GM19023 (cell line): ENCODE measurements around the gene POGLUT2.

Source experiments
- ATAC-seq: cut with Tn5 transposase; IDR thresholded peaks from one replicate; pipeline ENCODE4 v1.9.1; 2021; ENCODE audit warnings: mild to moderate bottlenecking, moderate library complexity; ENCODE audit not compliant: unreplicated experiment

Gene POGLUT2

DNA sequence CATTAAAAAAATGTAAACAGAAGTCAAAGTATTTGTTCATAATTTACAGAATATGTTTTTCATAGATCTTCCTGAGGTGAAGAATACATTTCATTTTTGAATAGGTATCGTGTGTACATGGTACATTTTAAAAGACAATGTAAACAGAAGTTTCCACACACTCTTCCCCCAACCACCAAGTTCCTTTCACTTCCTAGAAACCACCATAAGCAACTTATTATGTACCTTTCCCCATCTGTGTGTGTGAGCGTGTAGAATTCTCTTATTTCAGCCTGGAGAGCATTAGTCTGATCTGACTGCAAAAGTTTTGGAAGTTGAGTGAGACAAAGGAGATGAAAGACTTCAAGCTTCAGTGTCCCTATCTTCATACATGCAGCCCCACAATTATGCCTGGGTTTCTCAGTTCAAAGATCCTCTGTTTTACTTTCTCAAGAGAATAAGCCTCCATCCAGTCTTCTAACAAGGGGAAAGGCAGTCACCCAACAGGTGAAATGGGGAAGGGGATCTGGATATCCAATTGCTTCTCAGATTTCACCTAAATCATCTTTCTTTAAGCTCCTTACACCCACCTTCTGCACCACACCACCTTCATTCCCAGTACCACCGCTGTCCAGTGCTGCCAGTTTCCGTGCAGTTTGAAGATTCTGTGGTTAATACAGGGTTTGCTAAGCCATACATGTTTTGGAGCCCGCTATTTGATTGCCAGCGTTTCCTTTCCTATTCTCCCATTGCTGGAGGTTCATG, 27.3 kb downstream of the POGLUT2 start:
- ATAC-seq: no peak

DNA sequence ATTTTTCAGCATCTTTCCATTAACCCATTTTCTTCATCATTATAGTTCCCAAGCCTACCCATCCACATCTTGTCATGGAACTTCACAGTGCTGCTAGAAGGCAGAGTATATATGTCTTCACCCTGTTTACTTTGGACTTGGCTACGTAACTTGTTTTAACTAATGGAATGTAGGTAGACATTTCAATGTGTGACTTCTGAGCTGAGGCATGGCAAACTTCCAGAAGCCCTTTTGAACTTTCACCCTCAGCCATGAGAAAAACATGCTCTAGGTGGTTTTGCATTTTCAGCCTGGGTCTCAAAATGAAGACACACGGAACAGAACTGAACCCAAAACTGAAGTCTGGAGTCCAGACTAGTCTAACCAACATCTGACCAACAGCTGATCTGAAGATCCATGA, 28.3 kb downstream of the POGLUT2 start:
- no peak for ATAC-seq

DNA sequence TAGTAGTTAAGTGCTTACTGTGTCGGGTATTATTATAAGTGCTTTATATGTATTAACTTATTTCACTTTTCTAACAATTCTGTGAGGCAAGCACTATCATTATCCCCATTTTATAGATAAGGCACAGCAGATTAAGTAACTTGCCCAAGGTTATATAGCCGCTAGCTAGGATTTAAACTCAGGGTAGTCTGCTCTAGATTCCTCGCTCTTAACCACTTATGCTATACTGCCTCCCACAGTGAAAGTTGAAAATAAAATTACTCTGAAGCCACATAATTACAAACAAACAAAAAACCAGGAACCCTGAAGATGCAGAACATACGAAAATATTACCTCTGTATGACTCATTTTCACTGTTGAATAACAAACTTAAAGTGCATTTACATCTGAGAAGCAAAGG, 29.1 kb downstream of the POGLUT2 start:
- ATAC-seq: no peak

DNA sequence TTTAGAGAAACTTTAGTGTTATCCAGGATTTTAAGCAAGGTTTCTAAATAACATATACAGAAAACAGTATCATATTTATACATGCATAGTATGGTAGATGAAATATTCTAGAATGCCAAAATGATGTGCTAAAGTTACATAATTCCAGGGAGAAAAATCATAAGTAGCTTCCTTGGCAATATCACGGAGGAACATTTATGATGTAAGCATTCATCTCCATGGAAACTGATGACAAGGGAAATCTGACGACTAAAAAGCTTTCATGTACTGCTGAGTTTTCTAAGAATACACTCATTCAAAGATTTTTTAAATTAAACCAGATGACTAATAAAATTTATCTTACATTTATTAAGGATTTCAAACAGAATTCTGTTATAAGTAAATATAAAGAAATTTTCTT, 29.9 kb downstream of the POGLUT2 start:
- ATAC-seq: no peak

DNA sequence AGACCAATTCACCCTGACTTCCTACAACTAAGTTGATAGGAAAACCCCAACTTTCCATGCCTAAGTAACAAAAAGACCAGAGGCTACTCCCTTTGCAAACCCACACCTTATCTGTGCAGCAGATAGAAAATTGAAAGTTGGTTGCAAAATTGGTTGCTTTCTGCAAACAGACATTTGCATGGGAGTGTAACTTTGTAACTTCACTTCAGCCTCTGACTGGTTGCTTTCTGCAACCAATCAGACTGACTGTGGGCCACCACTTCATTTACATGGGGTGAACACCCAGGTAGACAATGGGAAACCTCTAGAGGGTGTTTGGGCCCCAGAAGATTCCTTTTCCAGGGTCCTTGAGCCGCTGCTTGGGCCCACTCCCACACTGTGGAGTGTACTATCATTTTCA, 35.0 kb downstream of the POGLUT2 start:
- ATAC-seq: peak; percentile 58

DNA sequence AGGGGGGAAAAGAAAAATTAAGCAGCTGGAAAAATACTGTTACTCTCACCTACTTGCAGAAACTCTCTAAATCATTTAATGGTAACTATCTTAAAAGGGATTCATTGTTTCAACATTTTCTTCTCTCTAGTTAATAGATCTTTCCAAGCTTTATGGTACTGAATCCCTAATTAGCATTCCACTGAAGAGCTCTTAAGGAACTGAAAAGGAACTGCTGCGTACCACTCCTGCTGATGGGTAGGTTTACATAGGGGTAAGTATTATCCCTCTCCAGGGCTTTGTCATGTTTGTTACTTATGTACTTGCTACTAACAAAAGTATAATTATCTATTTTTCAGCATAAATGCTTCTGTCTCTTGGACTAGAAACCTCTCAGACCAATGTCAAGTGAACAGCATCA, 37.7 kb downstream of the POGLUT2 start:
- ATAC-seq: no peak

DNA sequence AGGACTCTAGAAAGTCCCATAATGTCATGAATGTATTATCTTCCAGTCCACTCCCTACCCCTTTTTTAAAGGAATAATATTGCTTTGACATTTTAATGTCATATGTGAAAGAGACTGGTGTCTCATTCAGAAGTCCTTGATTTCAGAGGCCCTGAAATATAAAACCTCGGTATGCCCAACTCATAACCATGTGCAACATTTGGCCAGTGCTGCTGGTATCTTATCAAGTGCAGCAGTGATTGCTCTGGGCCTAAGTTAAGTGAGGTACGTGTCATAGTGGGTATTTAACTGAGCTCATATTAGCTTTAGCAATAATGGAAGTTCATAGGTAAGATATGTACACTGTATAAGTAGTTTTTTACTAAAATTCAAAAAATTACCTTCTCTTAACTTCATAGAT, 39.9 kb downstream of the POGLUT2 start:
- ATAC-seq: no peak

DNA sequence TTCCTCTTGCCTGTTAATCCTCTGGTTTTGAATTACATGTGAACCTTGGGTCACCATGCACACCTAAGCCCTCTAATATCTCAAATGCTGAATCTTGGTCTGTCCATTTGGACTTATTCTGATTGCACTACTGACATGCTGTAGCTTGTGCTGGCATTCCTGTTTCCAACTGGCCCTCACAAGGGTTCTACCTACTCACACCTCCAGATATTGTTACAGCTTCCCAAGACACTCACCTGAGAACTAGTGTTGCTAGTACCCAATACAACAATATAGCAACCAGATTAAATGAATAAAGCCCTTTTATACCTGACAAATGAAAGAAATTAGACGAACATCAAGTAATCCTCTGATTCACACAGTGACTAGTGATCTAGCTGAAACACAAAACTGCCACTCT, 41.8 kb downstream of the POGLUT2 start:
- no peak for ATAC-seq

DNA sequence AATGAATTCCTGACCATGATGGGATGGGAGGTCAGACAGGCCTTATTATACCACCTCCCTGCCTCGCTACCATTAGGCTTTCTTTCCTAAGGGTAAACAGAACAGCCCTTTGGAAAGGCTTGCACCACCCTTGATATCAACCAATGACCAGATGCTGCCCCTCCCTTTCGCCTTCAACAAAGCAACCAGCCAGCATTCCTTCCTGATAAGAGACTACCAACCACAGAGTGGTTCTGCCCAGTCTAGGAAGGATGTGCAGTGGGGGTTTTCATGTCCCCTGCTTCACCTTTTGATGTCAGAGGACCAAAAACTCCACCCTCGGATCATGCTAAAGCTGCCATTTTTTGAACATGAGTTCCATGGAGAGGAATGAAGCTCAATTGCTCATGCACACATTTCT, 46.9 kb downstream of the POGLUT2 start:
- ATAC-seq: no peak

DNA sequence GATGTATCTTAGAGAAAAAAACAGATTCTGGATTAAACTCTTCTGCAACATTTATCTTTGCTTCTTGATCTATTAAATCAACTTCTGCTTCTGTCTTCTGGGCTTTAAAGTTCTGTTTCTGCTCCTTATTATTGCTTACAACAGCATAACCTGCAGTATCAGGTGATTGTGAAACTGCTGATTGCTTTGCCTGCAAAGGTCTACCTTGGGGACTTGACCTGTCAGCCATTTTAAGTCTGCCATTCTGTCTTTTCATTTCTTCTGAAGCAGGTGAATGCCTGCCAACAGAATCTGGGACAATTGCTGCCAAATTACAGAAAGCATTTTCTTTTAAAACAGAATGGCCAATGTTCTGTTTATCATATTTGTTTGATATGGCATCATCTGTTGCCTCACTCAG, 56.3 kb downstream of the POGLUT2 start:
- no peak for ATAC-seq

DNA sequence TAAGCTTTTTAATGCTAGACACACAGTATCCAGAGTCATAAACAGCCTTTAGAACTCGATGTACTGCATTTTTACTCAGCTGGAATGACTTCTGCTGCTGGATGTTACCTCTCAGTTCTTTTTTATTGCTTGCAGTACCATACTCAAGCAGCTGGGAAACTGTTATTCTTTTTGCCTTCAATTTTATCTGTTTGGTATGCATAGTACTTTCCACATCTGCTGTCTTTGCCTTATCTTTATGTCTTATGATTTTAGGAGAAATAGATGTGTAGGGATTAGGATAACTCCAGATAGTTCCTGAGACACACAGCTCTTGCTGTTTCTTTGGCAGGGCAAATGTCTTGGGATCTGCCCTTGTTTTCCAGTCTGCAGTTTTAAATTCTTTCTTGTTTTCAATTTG, 56.7 kb downstream of the POGLUT2 start:
- no peak for ATAC-seq
